Endothelial cell (in vitro differentiated cells): ENCODE data around the gene AK8. TPM values are rescaled to one million over a fixed set of nuclear protein-coding genes. Genes with fewer than 3 reads are reported as not detected.

ENCODE experiments used
- DNase-seq: peaks from one replicate; pipeline ENCODE4 v3.0.0; 2021; ENCODE audit warnings: low spot score
- H3K27ac Mint-ChIP-seq: one replicate; pipeline ENCODE4 v1.8.0; 2021; ENCODE audit warnings: mixed read lengths, inconsistent platforms; ENCODE audit not compliant: unreplicated experiment
- H3K27me3 Mint-ChIP-seq: one replicate; pipeline ENCODE4 v1.8.0; 2021; ENCODE audit warnings: mild to moderate bottlenecking, moderate library complexity, mixed read lengths, inconsistent platforms; ENCODE audit not compliant: unreplicated experiment
- H3K36me3 Mint-ChIP-seq: one replicate; pipeline ENCODE4 v1.8.0; 2021; ENCODE audit warnings: mild to moderate bottlenecking, low read depth, mixed read lengths, inconsistent platforms; ENCODE audit not compliant: unreplicated experiment
- H3K4me1 Mint-ChIP-seq: one replicate; pipeline ENCODE4 v1.8.0; 2021; ENCODE audit warnings: mild to moderate bottlenecking, mixed read lengths, inconsistent platforms; ENCODE audit not compliant: unreplicated experiment
- H3K4me3 Mint-ChIP-seq: one replicate; pipeline ENCODE4 v1.8.0; 2021; ENCODE audit warnings: mild to moderate bottlenecking, mixed read lengths, inconsistent platforms; ENCODE audit not compliant: unreplicated experiment
- H3K9me3 Mint-ChIP-seq: one replicate; pipeline ENCODE4 v1.8.0; 2021; ENCODE audit warnings: mixed read lengths, inconsistent platforms; ENCODE audit not compliant: unreplicated experiment
- total RNA-seq: library from RNA; stranded (reverse); fragmentation: NEBNext Ultra II Directional; extraction: Animal tissue kit (Norgen Biotek cat#: 25700); gene quantifications from one replicate; pipeline ENCODE4 v1.2.1, GENCODE V29; 2021; ENCODE audit not compliant: unreplicated experiment
- TF ChIP-seq, protein P1 (sequence below): fragments of 200-600 bp; sonication (generic); IDR thresholded peaks from one replicate; pipeline ENCODE4 v1.5.0; 2021; ENCODE audit warnings: antibody characterized with exemption; ENCODE audit not compliant: unreplicated experiment

AK8 gene
- total RNA-seq, 1 donor from 2014 or later, result 2.0 TPM

DNA sequence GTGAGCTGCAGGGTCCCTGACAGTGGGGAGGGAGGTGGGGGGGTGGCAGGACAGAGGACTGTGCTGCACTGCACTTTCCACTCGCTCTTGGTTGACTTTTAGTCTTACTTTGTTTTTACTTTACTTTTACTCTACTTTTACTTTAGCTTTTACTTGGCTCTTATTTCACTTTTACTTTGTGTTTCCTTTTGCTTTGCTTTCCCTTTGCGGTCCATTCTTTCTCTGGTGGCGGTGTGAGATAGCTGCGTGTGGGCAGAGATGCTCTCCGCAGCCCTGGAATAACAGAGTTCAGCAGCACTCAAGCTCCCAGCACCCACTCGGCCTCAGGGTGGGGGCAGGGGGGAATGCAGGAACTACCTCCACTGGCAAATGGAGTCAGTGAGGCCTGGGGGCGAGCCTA is 4.7 kb downstream of the AK8 start:
- no peak for DNase-seq
- H3K27ac Mint-ChIP-seq, result peak overlapping the region; percentile 9
- H3K9me3 Mint-ChIP-seq, result no peaks in the 10 kb centered on the region
- no peaks in the 10 kb centered on the region for H3K4me1 Mint-ChIP-seq
- no peaks in the 10 kb centered on the region for H3K36me3 Mint-ChIP-seq
- no peaks in the 10 kb centered on the region for H3K27me3 Mint-ChIP-seq
- H3K4me3 Mint-ChIP-seq, result no peak overlapping the region
- TF ChIP-seq, protein P1, sequence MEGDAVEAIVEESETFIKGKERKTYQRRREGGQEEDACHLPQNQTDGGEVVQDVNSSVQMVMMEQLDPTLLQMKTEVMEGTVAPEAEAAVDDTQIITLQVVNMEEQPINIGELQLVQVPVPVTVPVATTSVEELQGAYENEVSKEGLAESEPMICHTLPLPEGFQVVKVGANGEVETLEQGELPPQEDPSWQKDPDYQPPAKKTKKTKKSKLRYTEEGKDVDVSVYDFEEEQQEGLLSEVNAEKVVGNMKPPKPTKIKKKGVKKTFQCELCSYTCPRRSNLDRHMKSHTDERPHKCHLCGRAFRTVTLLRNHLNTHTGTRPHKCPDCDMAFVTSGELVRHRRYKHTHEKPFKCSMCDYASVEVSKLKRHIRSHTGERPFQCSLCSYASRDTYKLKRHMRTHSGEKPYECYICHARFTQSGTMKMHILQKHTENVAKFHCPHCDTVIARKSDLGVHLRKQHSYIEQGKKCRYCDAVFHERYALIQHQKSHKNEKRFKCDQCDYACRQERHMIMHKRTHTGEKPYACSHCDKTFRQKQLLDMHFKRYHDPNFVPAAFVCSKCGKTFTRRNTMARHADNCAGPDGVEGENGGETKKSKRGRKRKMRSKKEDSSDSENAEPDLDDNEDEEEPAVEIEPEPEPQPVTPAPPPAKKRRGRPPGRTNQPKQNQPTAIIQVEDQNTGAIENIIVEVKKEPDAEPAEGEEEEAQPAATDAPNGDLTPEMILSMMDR, result no peak

DNA sequence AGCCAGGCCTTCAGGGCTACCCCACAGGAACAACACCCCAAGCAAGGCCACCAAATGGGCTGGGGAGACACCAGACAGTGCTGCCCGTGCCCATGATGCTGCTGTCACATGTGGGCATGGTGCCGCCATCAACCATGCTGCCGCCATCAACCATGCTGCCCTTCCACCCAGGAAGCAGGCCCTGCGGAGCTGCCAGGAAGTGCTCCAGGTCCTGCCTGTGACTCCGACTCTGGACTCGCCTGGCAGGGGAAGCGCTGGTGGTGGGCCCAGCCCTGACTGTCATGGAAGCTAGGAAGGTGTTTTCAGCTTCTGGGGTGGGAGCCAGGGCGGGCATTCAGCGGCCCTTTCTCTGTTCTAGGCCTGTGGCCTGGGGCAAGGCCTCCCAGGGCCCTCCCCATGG is 8.8 kb downstream of the AK8 start:
- DNase-seq, result no peak
- Mint-ChIP-seq H3K4me1 (no peaks in the 10 kb centered on the region), H3K27me3 (peaks cover 2% of the 10 kb centered on the region), H3K36me3 (no peaks in the 10 kb centered on the region), H3K27ac (no peak overlapping the region), H3K4me3 (no peak overlapping the region), H3K9me3 (no peaks in the 10 kb centered on the region)
- TF ChIP-seq, protein P1, result no peak

- Mint-ChIP-seq H3K4me1 (no peaks in the 10 kb centered on the region), H3K27me3 (peaks cover 2% of the 10 kb centered on the region), H3K9me3 (no peaks in the 10 kb centered on the region), H3K36me3 (no peaks in the 10 kb centered on the region), H3K4me3 (no peak overlapping the region), H3K27ac (no peak overlapping the region)
- no peak for DNase-seq
- TF ChIP-seq, protein P1, result no peak
Observed at GRCh38 chr9:132866898-132867297, 11.2 kb downstream of the AK8 start.

GRCh38 chr9:132864691-132865090 is 13.4 kb downstream of the AK8 start:
- Mint-ChIP-seq H3K4me3 (no peak overlapping the region), H3K9me3 (no peaks in the 10 kb centered on the region)

GRCh38 chr9:132864277-132864676 is 13.8 kb downstream of the AK8 start:
- Mint-ChIP-seq H3K27me3 (peaks cover 2% of the 10 kb centered on the region), H3K27ac (no peak overlapping the region)

More at GRCh38 chr9:132864691-132865090, 13.4 kb downstream of the AK8 start:
- H3K4me1 Mint-ChIP-seq, result no peaks in the 10 kb centered on the region
- peaks cover 2% of the 10 kb centered on the region for H3K27me3 Mint-ChIP-seq
- no peak overlapping the region for H3K27ac Mint-ChIP-seq
- TF ChIP-seq, protein P1, result no peak
- no peak for DNase-seq
- no peaks in the 10 kb centered on the region for H3K36me3 Mint-ChIP-seq

More at GRCh38 chr9:132864277-132864676, 13.8 kb downstream of the AK8 start:
- no peaks in the 10 kb centered on the region for H3K4me1 Mint-ChIP-seq
- H3K4me3 Mint-ChIP-seq, result no peak overlapping the region
- H3K36me3 Mint-ChIP-seq, result no peaks in the 10 kb centered on the region
- no peaks in the 10 kb centered on the region for H3K9me3 Mint-ChIP-seq
- no peak for DNase-seq
- TF ChIP-seq, protein P1, result no peak
